NCI-H1436 treated with DMSO at 0.1 percent for 48 hours (cell line): ENCODE results near the gene OBSL1.

Experiments
- DNase-seq: peaks from one replicate; lab custom pipeline; 2025; lab: John Stamatoyannopoulos, UW

Gene OBSL1

GRCh38 chr2:219571311-219572236 lies at the start of gene OBSL1:
Gene OBSL1, minus strand, starts transcription at chr2:219571539. Its CDS starts 307 bp downstream, at chr2:219571232.
- DNase-seq = no peak

- no peak for DNase-seq
Observed at GRCh38 chr2:219620546-219620945, 49.2 kb upstream of the OBSL1 start.

GRCh38 chr2:219619235-219619634 lies 47.9 kb upstream of the OBSL1 start:
- DNase-seq = no peak

- no peak for DNase-seq
Observed at GRCh38 chr2:219618733-219619122, 47.4 kb upstream of the OBSL1 start.

GRCh38 chr2:219616550-219616949 lies 45.2 kb upstream of the OBSL1 start:
- DNase-seq = no peak

- DNase-seq = no peak
Observed at GRCh38 chr2:219615894-219616293, 44.6 kb upstream of the OBSL1 start.

GRCh38 chr2:219615036-219615435 lies 43.7 kb upstream of the OBSL1 start:
- DNase-seq = no peak

GRCh38 chr2:219614076-219614860 lies 42.9 kb upstream of the OBSL1 start:
- DNase-seq = no peak

GRCh38 chr2:219613461-219614070 lies 42.2 kb upstream of the OBSL1 start:
- DNase-seq = no peak

- no peak for DNase-seq
Observed at GRCh38 chr2:219612577-219613286, 41.4 kb upstream of the OBSL1 start.

GRCh38 chr2:219611866-219612576 lies 40.7 kb upstream of the OBSL1 start:
- DNase-seq = no peak

- DNase-seq = no peak
Observed at GRCh38 chr2:219611306-219611705, 40.0 kb upstream of the OBSL1 start.

GRCh38 chr2:219609149-219609750 lies 37.9 kb upstream of the OBSL1 start:
- DNase-seq = no peak

GRCh38 chr2:219608399-219608964 lies 37.1 kb upstream of the OBSL1 start:
- no peak for DNase-seq

- DNase-seq = no peak
Observed at GRCh38 chr2:219607931-219608330, 36.6 kb upstream of the OBSL1 start.

GRCh38 chr2:219605607-219605954 lies 34.2 kb upstream of the OBSL1 start:
- DNase-seq = no peak

GRCh38 chr2:219603771-219604170 lies 32.4 kb upstream of the OBSL1 start:
- DNase-seq = no peak

GRCh38 chr2:219598308-219599078 lies 27.2 kb upstream of the OBSL1 start:
- DNase-seq = no peak

GRCh38 chr2:219597552-219598307 lies 26.4 kb upstream of the OBSL1 start, which contains the start of gene STK11IP:
Gene STK11IP, plus strand, starts transcription at chr2:219597857. Its CDS starts 263 bp downstream, at chr2:219598120.
- peak; percentile 72 for DNase-seq
